GM21360 (cell line): ENCODE data around the gene PLET1.

ENCODE experiments used
- ATAC-seq: cut with Tn5 transposase; IDR thresholded peaks from one replicate; pipeline ENCODE4 v1.9.1; 2021; ENCODE audit warnings: mild to moderate bottlenecking, moderate library complexity; ENCODE audit not compliant: unreplicated experiment

The PLET1 gene

GRCh38 chr11:112285841-112286311 lies 25.2 kb upstream of the PLET1 start:
- no peak for ATAC-seq

DNA sequence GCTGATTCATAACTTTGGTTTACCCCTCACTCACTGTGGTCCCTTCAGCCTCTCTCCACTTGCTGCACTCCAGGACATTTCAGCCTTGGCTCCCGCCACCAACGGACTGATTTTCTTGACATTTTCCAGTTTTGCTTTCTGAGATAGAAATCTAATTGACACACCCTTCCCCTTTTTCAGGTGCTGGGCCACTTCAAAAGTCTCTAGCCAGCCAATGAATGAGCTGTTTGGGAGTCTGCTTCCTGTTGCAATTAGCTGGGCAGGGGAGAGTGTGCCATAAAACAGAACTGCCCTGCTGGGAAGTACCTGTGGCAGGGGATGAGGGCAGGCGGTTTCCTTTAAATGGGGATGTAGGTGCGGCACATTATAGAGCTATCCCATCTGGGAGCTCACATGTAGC lies 21.1 kb upstream of the PLET1 start:
- no peak for ATAC-seq

- ATAC-seq: no peak
Observed at GRCh38 chr11:112280268-112281126, 19.8 kb upstream of the PLET1 start.

- ATAC-seq: no peak
Observed at GRCh38 chr11:112279901-112280267, 19.2 kb upstream of the PLET1 start.

GRCh38 chr11:112278803-112279202 lies 18.1 kb upstream of the PLET1 start:
- ATAC-seq: no peak

DNA sequence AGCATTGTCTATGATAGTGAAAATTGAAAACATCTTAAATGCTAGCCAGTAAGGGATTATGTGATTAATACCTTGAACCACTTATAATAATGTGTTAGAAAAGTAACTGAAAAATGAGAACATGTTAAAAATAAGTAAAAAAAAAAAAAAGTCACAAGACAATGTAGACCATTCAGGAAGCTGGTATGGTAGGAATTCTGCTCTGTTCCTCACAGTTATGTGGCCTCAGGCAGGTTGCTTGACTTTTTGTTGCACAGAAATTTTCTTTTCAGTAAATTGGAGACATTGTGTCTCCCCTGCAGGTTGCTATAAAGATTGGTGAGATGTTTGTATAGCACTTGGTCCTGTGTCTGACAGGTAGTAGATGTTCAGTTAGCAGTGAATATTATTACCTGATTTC lies 17.3 kb upstream of the PLET1 start:
- no peak for ATAC-seq

GRCh38 chr11:112277029-112277428 lies 16.4 kb upstream of the PLET1 start:
- ATAC-seq: no peak

DNA sequence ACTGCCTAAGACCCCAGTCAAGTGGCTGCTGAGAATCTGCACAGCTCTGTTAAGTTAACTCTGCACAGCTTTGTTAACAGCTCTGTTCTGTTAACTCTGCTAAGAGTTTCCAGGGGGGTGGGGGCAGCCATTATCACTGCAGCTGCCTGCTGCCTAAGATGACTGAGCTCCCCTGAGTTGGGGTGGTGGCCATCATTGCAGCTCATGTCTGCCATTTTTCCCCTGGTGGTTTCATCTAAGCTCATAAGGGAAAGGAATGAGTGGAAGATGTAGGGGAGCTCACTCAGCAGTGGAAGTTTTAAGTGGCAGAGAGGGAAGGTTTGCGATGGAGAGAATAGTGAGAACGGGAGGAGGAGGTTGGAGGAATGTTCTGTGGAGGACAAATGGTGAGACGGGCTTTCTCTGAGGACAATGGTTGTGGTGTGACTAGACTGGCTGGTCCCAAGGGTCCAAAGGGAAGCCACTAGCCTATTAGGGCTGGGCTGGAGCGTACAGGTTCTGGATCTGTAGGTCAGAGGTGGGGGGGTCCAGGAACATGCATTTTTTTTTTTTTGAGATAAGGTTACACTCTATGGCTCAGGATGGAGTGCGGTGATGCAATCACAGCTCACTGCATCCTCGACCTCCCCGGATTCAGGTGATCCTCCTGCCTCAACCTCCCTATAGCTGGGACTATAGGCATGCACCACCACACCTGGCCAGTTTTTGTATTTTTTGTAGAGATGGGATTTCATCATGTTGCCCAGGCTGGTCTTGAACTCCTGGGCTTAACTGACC lies 13.5 kb upstream of the PLET1 start:
- ATAC-seq: no peak

GRCh38 chr11:112273066-112273465 lies 12.4 kb upstream of the PLET1 start:
- no peak for ATAC-seq

DNA sequence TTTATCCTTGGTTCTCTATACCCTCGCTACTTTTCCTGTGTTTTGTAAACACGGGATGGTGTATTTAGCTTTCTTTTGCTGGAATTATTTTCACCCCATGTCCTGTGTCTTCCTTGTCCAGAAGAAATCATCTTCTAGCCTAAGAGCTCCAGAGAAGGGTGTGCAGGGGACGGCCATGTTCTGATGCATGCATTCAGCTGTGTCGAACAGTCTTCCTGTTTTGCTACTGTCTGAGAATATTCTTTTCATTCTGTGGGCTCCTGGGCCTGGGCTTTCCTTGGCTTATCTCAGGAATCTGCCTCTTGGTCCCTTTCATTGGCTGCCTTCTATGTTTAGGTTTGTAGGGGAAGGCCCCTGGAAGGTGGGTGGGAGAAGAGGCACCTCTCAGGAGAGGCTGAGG lies 10.6 kb upstream of the PLET1 start:
- ATAC-seq: no peak

DNA sequence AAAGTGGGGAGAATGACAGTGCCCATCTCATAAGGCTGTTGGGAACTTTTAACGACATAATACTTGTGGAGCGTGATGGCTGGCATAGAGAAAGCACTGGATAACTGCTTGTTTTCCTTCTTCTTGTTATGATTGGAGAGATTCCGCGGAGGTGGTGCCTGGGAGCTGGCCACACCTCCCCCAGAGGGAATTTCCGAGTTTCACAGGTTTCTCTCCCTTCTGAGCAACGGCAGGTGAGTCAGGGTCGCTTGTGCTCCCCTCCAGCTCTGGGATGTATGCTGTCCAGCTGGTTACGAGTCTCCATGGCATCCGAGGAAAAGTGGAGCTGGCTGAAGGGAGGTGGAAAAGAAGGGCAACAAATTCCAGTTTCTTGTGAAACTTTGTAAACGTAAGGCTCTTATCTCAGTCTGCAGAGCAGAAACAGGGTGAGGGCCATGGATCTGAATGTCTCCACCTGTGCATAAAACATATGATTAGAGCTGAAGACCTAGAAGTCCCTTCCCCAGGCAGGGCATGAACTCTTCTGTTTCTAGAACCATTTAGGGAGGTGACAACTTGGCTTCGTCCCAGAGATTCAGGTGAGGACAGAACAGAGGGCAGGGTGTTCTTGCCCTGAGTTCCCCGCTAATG lies 10.0 kb upstream of the PLET1 start:
- no peak for ATAC-seq

- ATAC-seq: no peak
Observed at GRCh38 chr11:112269139-112269538, 8.5 kb upstream of the PLET1 start.

DNA sequence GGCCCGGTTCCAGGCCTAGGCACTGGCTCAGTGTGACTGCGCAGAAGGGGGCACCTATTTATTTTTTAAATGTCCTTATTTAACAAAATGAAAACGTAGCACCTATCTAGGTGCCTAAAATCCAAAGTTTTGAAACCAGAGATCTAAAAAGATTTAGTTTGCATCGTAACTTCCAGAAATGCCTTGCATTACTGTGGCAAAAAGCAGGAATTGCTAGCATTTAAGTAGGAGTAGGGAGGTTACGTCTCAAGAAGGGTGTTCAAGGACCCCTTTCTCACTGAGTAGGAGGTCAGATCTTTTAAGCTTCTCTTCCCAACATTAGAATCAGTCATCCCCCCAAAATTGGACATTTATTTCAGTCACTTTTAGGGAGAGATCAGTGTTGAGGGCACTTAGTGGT lies 7.7 kb upstream of the PLET1 start:
- no peak for ATAC-seq

DNA sequence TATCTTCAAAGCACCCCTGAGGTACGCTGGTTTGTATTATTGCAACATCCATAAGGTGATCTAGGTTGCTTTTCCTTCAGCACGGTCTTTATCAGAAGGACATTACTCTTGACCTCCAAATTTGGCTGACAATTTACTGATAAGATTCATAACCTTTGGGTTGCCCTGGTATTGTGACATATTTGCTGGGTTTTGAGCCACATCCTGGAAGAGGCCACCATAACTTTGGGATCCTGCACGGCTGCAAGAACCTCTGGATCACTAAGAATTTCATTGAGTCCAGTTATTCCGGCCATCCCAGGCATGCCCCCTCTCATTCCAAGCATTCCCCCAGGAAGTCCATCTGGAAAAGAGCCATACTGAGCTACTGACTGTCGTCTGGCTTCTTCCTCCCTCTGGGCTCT lies 6.5 kb upstream of the PLET1 start:
- no peak for ATAC-seq

GRCh38 chr11:112266410-112266778 lies 5.7 kb upstream of the PLET1 start:
- ATAC-seq: no peak

DNA sequence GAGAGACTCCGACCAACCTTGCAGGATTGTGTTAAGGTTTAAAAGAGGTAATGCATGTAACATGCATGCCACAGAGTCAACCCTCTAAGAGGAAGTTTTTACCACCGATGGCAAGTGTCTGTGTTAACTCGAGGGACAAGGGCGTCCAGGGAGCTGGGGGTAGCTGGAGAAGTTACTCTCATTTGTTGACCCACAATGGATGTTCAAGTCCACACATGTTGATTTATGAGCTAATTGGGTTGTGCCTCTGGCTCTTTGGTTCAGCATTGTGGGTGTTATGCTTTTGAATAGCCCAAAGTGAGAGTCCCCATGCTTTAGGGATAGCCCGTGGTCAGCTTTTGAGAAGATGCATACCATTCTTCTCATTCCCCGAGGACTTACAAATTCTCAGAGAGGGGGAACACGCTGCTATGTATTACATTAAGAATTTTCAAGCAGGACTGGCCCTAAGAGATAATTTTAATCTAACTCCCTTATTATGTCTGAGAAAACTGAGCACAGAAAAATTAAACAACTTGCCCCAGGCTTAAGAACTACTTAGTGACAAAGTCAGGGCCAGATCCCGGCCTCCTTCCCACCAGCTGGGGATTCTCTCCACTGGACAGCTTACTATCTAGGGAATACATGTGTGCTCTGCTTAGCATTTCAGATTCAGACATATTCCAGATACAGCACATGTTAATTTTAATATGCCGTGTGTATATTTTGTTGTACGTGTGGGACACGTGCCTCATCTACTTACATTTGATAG lies 5.2 kb upstream of the PLET1 start:
- ATAC-seq: no peak

DNA sequence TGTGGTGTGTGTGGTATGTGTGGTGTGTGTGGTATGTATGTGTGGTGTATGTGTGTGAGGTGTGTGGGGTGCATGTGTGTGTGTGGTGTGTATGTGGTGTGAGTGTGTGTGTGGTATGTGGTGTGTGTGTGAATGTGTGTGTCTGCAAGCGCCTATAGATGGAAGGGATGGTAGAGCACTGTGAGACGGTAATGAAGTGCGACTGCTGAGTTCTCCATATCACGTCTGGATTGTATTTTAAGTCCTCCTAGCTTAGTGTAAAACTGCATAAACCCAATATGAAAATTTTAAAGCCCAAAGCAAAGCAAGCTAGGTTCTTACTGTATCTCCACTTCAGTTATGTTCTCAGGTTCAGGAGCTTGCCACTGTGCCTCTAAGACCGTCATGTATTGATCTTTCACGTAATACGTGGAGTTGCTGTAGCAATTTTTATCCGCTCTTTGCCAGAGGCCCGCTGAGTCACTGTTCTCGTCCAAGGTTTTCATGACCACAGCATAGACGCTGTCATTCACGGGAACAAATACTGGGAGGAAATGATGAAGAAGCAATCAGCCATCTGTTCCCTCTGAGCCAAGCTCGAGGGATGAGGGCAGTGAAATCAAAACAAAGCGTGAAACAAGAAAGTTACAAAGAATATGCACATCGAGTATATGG lies 5.5 kb downstream of the PLET1 start:
- no peak for ATAC-seq

GRCh38 chr11:112253605-112254242 lies 6.9 kb downstream of the PLET1 start:
- ATAC-seq: no peak

DNA sequence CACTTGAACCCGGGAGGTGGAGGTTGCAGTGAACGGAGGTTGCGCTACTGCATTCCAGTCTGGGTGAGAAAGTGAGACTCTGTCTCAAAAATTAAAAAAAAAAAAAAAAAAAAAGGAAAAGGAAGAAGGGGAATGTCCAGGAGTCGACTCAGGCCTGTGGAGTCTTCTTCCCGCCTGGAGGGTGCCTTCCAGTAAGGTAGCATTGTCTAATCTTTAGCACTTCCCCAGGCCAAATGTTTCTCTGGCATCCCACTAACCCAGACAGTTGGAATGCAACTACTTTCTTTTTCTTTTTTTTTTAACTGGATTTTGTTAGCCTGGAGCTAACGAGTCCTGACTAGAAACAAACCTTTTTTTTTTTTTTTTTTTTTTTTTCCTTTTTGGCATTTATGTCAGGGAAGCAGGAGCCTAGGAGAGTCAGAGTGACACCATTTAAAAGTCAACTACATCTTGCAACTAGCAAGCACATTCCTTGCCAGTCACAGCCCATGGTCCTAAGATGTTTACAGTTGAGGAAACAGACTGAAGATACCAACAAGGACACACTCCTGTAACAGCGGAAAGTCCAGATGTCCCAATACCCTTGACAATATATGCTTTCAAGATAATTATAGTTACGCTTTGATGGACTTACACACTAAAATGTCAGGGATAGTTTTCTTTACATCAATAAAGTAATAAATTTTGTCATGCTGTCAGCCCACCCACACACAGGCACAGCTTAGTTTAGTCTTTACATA lies 10.6 kb downstream of the PLET1 start:
- no peak for ATAC-seq
